ENCODE results near the gene GABRR1.

DNA sequence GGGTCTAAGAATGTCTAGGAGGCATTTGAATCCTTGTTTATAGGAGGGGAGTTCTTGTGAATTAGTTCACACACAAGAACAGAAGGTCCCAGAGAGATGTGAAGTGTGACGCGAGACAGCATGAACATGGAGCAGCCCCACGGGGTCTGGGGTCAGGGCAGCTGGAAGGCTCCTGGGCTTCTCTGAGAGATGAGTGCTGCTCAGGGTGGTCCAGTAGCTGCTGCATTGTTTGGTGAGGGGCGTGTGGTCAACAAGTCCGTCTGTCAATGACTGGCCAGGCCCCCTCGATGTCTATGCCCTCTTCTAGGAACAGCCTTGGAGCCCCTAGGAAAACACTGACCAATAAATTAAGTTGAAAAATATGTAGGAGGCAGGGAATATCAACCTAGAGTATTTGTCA is 40.2 kb upstream of the GABRR1 start:
- TF ChIP-seq, protein P1, sequence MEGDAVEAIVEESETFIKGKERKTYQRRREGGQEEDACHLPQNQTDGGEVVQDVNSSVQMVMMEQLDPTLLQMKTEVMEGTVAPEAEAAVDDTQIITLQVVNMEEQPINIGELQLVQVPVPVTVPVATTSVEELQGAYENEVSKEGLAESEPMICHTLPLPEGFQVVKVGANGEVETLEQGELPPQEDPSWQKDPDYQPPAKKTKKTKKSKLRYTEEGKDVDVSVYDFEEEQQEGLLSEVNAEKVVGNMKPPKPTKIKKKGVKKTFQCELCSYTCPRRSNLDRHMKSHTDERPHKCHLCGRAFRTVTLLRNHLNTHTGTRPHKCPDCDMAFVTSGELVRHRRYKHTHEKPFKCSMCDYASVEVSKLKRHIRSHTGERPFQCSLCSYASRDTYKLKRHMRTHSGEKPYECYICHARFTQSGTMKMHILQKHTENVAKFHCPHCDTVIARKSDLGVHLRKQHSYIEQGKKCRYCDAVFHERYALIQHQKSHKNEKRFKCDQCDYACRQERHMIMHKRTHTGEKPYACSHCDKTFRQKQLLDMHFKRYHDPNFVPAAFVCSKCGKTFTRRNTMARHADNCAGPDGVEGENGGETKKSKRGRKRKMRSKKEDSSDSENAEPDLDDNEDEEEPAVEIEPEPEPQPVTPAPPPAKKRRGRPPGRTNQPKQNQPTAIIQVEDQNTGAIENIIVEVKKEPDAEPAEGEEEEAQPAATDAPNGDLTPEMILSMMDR (IDR thresholded peaks at IDR 0.05; ENCODE audit: extremely low read depth in 1 of 2, insufficient read depth in 1 of 2, low read depth in 1 of 2, low read length in 2 of 2): no peak
- no peak for TF ChIP-seq POLR2A (IDR thresholded peaks at IDR 0.05; ENCODE audit: low read depth, low read length)
- TF ChIP-seq, protein P2, sequence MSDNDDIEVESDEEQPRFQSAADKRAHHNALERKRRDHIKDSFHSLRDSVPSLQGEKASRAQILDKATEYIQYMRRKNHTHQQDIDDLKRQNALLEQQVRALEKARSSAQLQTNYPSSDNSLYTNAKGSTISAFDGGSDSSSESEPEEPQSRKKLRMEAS (IDR thresholded peaks at IDR 0.05; ENCODE audit: insufficient read depth, insufficient read length): no peak
- no peak for TF ChIP-seq MYC (IDR thresholded peaks at IDR 0.05; ENCODE audit: low read depth, low read length)
- TF ChIP-seq EZH2 (IDR thresholded peaks at IDR 0.05; ENCODE audit: borderline replicate concordance, low read depth, low read length, severe bottlenecking): no peak
- TF ChIP-seq GATA2 (IDR thresholded peaks at IDR 0.05; ENCODE audit: insufficient read depth, insufficient read length, low read depth, low read length): no peak
- TF ChIP-seq POLR2AphosphoS5 (IDR thresholded peaks at IDR 0.05; ENCODE audit: insufficient read depth, low read depth, low read length): no peak
- no peak for TF ChIP-seq FOS (IDR thresholded peaks at IDR 0.05; ENCODE audit: borderline replicate concordance, insufficient read depth, low read length)
- TF ChIP-seq JUN (IDR thresholded peaks at IDR 0.05; ENCODE audit: borderline replicate concordance, insufficient read depth, insufficient read length, low read depth): no peak

Measured in endothelial cell of umbilical vein (primary cell).